Stimulated activated CD8-positive, alpha-beta memory T cell treated with anti-CD3 and anti-CD28 coated beads, Interleukin-7, amount 100 ng/mL, for 4 hours (primary cell): ENCODE measurements around the gene SAPCD1.
"Not testable (repeated sequence)": the region's sequence is repeated elsewhere in the genome, so short reads cannot be mapped to it uniquely, and the experiment has no call there.

Experiments
- DNase-seq, 2 donors: peaks; one replicate each; pipeline ENCODE4 v3.0.0-alpha.2; 2020; ENCODE audit warnings: low read depth in 2 of 2

SAPCD1 gene

DNA sequence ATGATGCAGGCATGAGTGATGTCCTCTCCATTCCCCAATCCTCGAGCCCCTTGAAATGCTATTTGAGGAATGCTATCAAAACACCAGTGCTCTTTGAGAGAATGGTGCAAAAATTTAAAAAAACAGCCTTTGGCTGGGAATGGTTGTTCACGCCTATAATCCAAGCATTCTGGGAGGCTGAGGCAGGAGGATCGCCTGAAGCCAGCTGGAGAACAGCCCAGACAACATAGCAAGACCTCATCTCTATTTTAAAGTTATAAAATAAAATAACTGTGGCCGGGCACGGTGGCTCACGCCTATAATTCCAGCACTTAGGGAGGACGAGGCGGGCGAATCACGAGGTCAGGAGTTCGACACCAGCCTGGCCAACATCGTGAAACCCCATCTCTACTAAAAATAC lies 37.3 kb downstream of the SAPCD1 start:
- no peak for DNase-seq

DNA sequence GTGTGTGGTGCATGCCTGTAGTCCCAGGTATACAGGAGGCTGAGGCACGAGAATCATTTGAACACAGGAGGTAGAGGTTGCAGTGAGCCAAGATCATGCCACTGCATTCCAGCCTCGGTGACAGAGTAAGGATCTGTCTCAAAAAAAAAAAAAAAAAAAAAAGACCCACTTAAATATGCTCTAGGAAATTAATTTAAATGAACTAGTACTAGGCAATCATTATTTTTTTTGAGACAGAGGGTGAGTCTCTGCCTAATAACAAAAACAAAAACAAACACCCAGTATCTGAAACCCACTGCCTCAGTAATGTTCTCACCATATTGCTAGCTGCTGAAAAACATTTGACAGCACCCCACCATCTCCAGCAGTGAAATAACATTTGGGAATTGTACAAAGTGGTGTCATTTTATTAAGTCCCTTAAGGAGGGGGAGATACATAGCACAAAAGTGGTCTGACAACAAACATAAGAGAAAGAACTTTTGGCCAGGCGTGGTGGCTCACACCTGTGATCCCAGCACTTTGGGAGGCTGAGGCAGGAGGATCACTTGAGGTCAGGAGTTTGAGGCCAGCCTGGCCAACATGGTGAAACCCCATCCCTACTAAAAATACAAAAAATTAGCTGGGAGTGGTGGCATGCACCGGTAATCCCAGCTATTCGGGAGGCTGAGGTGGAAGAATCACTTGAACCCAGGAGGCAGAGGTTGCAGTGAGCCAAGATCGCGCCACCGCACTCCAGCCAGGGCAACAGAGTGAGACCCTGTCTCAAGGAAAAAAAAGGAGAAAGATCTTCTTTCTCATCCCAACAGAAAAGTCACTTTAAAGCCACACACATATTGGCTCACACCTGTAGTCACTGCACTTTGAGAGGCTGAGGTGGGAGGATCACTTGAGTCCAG lies 38.8 kb downstream of the SAPCD1 start:
- DNase-seq = not testable (repeated sequence)

DNA sequence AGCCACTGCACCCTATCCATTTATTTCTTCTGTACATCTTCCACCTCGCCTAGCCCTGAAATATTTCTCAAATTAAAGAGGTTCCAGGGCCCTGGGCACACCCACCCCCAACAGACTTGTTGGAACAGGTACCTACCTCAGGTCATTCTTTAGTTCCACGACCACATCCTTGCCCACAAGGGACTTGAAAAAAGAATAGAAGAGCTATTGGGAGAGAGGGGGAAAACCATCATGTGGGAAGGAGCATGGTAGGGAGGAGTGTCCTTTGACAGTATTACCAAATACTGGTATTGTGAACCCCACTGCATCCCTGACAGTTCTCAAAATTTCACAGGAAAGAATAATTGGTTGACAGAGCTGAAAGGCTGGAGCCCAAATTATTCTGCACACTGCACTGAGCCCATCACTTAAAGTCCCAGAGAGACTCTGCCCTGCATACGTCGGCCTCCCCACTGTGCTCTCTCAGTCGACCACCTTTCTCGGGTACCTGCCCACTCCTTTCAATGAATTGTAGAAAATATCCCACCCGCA lies 43.5 kb downstream of the SAPCD1 start:
- DNase-seq = no peak

DNA sequence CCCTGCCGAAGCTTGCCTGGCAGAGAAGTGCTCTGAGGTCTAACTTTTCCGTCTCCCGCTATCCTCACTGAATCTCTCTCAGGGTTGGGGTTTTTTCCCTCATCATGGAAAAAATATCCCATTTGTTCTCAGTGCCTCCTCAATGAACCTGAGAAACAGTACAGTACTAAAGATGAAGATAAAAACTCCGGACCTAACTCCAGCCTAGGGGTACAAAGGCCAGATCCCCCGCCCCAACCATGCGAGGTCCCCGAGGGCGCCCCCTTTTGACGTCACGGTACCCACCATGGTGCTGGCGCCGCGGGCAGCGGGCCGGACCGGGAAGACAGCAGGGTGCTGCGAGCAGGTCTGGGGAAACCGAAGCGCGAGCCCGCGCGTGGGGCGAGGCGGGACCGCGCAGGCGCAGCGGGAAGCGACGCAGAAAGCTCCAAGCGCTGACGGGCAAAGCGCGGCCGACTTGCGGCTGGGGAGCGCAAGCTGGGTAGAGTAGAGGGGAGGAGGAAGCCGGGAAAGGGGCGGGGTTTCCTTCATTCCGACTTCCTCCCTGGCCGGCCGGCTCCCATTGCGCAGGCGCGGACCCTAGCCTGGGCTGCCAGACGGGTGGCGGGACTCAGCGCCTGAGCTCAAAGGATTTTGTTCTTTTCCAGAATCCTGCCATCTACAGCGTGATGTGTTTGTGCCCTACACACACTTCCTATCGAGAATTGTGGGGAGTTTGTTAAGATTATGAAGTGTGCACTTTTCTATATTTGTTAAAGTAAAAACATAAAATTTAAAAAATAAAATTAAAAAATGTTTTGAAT lies 44.2 kb downstream of the SAPCD1 start, which contains the start of gene LSM2:
Gene LSM2, minus strand, starts transcription at position 497 of the 803 bp plus-strand sequence. Its CDS starts 209 bp downstream, at position 288.
- DNase-seq = peak; percentile 93 to 97

DNA sequence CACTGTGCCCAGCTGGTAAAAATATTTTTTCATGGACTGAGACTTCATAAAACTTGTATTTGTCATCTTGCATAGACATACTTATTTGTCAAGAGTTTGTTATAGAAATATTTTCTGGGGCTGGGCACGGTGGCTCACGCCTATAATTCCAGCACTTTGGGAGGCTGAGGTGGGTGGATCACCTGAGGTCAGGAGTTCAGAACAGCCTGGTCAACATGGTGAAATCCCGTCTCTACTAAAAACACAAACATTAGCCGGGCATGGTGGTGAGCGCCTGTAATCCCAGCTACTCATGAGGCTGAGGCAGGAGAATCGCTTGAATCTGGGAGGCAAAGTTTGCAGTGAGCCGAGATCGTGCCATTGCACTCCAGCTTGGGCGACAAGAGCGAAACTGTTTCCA lies 46.1 kb downstream of the SAPCD1 start:
- DNase-seq = not testable (repeated sequence)

DNA sequence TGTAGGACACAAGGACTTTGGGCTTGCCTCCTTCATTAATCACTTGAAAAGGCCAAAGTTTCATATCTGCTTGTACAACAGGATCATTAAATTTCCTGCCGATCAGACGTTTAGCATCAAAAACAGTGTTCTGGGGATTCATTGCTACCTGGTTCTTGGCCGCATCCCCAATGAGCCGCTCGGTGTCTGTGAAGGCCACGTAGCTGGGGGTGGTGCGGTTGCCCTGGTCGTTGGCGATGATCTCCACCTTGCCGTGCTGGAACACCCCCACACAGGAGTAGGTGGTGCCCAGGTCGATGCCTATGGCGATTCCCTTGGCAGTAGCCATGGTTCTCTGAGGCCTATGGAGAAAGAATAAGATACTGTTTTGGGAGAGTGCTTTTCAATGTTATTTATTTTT lies 49.2 kb downstream of the SAPCD1 start:
- no peak for DNase-seq

DNA sequence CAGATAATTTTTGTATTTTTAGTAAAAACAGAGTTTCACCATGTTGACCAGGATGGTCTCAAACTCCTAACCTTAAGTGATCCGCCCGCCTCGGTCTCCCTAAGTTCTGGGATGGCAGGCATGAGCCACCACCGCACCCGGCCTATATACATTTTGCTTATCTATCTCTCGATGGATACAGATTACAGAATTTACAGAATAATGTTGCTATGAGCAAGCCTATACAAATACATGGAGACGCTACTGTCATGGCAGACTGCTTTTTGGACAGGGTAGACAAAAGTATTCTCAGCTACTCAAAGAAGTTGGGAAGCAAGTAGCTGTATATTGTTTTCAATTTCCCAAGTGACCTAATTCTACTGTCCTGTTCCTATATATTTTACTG lies 51.0 kb downstream of the SAPCD1 start:
- no peak for DNase-seq
